ENCODE results near the gene KCNMA1.

Gene KCNMA1

DNA sequence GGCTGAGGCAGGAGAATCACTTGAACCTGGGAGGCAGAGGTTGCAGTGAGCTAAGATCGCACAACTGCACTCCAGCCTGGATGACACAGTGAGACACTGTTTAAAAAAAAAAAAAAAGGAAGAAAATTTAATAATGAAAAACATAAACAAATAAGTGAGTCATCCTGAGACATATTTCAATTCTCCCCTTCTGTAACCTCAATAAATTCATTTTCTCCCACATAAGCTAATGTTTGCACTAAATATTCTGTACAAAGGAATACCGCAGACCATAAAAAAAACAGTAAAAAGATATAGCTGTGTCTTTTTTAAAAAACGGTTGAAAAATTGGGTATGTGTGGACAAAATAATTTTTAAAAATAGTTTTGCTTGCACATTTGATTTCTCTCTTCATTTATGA, 654.0 kb downstream of the KCNMA1 start:
- Histone ChIP-seq H3K4me1 (ENCODE audit: control insufficient read depth, insufficient read depth, low read length) (no peaks in the 10 kb centered on the region), H3K9ac (ENCODE audit: low read depth, low read length) (no peak overlapping the region), H3K27me3 (ENCODE audit: control insufficient read depth, insufficient read depth, low read length) (no peaks in the 10 kb centered on the region), H3K36me3 (ENCODE audit: control insufficient read depth, insufficient read depth, low read length) (no peaks in the 10 kb centered on the region), H3K9me3 (ENCODE audit: control insufficient read depth, insufficient read depth, low read length) (no peaks in the 10 kb centered on the region), H3K4me3 (ENCODE audit: low read depth, low read length) (no peak overlapping the region)

DNA sequence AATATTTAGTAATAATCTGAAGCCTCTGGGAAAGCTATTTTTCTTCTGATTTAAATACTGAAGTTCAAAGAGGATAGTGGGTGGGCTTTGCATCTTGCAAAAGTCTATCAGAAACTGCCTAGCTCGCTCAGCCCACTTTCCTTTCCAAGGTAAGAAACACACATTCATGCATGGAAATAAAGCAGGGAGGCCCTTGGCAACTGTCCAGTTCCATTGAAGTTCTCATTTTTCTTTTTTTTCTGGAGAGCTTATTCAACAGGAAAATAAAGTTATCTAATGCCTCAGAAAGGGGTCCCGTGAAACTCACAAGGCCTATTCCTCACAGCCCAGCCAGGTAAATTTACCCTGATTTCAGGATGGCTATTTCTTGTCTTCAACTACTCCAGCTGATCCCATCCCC, 654.9 kb downstream of the KCNMA1 start:
- H3K4me1 ChIP-seq (ENCODE audit: control insufficient read depth, insufficient read depth, low read length), result no peaks in the 10 kb centered on the region
- no peaks in the 10 kb centered on the region for H3K36me3 ChIP-seq (ENCODE audit: control insufficient read depth, insufficient read depth, low read length)
- no peak overlapping the region for H3K9ac ChIP-seq (ENCODE audit: low read depth, low read length)
- H3K27me3 ChIP-seq (ENCODE audit: control insufficient read depth, insufficient read depth, low read length), result no peaks in the 10 kb centered on the region
- H3K4me3 ChIP-seq (ENCODE audit: low read depth, low read length), result no peak overlapping the region
- no peaks in the 10 kb centered on the region for H3K9me3 ChIP-seq (ENCODE audit: control insufficient read depth, insufficient read depth, low read length)

DNA sequence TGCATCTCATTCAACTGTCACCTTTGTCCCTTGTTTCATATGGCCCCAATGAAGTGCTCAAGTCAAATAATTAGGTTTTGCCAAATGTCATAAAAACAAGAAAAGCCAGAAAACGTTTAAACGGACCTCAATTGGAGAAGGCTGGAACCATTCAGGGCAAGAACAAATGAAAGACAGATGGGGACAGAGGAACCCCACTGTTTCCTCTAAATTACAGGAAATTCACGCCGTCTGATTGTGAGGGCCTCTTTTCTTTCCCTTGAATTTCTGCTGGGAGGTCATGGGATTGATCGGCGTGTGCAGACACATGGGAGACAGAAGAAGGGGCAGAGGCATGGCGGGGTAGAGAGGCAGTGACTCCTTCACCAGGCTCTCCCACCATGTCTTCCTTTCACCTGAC, 656.4 kb downstream of the KCNMA1 start:
- no peak overlapping the region for H3K4me3 ChIP-seq (ENCODE audit: low read depth, low read length)
- H3K9ac ChIP-seq (ENCODE audit: low read depth, low read length), result no peak overlapping the region
- H3K4me1 ChIP-seq (ENCODE audit: control insufficient read depth, insufficient read depth, low read length), result no peaks in the 10 kb centered on the region
- no peaks in the 10 kb centered on the region for H3K9me3 ChIP-seq (ENCODE audit: control insufficient read depth, insufficient read depth, low read length)
- no peaks in the 10 kb centered on the region for H3K27me3 ChIP-seq (ENCODE audit: control insufficient read depth, insufficient read depth, low read length)
- H3K36me3 ChIP-seq (ENCODE audit: control insufficient read depth, insufficient read depth, low read length), result no peaks in the 10 kb centered on the region

DNA sequence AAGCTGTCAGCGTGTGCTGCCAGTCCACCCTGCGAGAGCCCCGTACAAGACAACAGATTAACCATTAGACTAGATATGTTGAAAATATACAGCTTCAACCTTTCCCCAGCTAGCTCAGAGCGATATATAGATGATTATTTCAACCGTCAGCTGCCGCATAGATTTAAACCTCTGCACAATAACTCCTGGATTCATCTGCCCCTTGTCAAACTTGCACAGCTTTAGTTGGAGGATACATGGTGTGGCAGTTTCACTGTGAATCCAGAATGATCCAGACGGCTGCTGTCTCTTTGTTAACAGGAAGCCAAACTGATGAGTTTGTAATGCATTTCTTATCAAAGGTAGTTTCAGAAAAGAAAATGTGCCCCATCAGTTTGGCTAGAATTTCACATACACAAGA, 659.7 kb downstream of the KCNMA1 start:
- Histone ChIP-seq H3K36me3 (ENCODE audit: control insufficient read depth, insufficient read depth, low read length) (no peaks in the 10 kb centered on the region), H3K9ac (ENCODE audit: low read depth, low read length) (no peak overlapping the region), H3K4me1 (ENCODE audit: control insufficient read depth, insufficient read depth, low read length) (no peaks in the 10 kb centered on the region), H3K4me3 (ENCODE audit: low read depth, low read length) (no peak overlapping the region), H3K9me3 (ENCODE audit: control insufficient read depth, insufficient read depth, low read length) (no peaks in the 10 kb centered on the region), H3K27me3 (ENCODE audit: control insufficient read depth, insufficient read depth, low read length) (no peaks in the 10 kb centered on the region)

DNA sequence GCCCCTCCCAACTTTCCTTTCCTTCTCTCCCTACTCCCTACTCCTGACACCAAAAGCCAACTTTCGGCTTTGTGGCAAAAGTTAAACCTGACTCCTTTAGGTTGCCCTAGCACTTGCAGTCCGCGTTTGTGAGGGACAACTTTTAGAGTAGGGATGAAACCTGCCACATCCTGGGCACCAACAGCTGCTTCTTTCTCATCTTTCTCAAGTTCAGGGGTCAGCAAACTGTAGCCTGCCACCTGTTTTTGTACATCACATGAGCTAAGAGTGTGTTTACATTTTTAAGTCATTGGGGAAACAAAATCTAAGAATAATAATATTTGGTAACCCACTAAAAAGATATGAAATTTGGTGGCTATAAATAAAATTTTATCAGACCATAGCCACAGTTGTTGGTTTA, 660.6 kb downstream of the KCNMA1 start:
- no peaks in the 10 kb centered on the region for H3K9me3 ChIP-seq (ENCODE audit: control insufficient read depth, insufficient read depth, low read length)
- no peak overlapping the region for H3K9ac ChIP-seq (ENCODE audit: low read depth, low read length)
- H3K36me3 ChIP-seq (ENCODE audit: control insufficient read depth, insufficient read depth, low read length), result no peaks in the 10 kb centered on the region
- no peak overlapping the region for H3K4me3 ChIP-seq (ENCODE audit: low read depth, low read length)
- H3K27me3 ChIP-seq (ENCODE audit: control insufficient read depth, insufficient read depth, low read length), result no peaks in the 10 kb centered on the region
- H3K4me1 ChIP-seq (ENCODE audit: control insufficient read depth, insufficient read depth, low read length), result no peaks in the 10 kb centered on the region

DNA sequence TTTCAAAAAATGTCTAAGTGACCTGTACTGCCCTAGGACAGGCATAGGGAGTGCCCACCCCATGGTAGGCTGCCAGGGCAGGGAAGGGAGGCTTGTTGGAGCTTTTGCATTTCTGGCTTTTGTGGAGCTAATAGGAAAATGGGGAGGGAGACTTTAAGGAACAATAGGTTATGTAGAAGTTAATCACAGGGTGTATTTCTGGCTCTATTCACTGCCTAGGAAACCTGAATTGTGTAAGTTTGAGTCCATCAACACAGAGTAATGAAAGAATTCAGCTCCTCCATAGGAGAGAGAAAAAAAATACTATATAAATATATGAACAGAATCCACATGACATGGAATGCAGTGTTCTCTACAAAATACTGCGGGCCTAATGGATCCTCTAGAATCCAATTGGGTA, 661.5 kb downstream of the KCNMA1 start:
- Histone ChIP-seq H3K36me3 (ENCODE audit: control insufficient read depth, insufficient read depth, low read length) (no peaks in the 10 kb centered on the region), H3K9me3 (ENCODE audit: control insufficient read depth, insufficient read depth, low read length) (no peaks in the 10 kb centered on the region), H3K9ac (ENCODE audit: low read depth, low read length) (no peak overlapping the region), H3K4me3 (ENCODE audit: low read depth, low read length) (no peak overlapping the region), H3K27me3 (ENCODE audit: control insufficient read depth, insufficient read depth, low read length) (no peaks in the 10 kb centered on the region), H3K4me1 (ENCODE audit: control insufficient read depth, insufficient read depth, low read length) (no peaks in the 10 kb centered on the region)

DNA sequence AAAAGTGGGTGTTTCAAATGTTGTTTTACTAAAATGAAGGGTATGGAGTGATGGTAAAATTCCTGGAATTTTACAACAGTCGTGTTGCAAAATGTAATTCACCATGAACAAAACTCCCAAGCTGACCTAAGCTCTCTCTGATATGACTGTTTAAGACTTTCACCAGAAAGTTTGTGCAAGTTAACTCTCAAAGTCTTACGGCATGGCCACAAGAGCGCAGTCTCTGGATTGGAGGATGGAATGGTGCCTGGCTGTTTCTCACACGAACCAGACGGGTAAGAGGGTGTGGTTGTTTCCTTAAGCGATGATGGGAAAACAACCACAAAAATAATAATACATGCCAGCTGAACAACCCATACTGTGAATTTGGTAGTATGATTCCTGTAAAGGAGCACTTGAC, 662.5 kb downstream of the KCNMA1 start:
- no peaks in the 10 kb centered on the region for H3K4me1 ChIP-seq (ENCODE audit: control insufficient read depth, insufficient read depth, low read length)
- no peaks in the 10 kb centered on the region for H3K36me3 ChIP-seq (ENCODE audit: control insufficient read depth, insufficient read depth, low read length)
- no peak overlapping the region for H3K4me3 ChIP-seq (ENCODE audit: low read depth, low read length)
- H3K27me3 ChIP-seq (ENCODE audit: control insufficient read depth, insufficient read depth, low read length), result no peaks in the 10 kb centered on the region
- H3K9me3 ChIP-seq (ENCODE audit: control insufficient read depth, insufficient read depth, low read length), result no peaks in the 10 kb centered on the region
- no peak overlapping the region for H3K9ac ChIP-seq (ENCODE audit: low read depth, low read length)

DNA sequence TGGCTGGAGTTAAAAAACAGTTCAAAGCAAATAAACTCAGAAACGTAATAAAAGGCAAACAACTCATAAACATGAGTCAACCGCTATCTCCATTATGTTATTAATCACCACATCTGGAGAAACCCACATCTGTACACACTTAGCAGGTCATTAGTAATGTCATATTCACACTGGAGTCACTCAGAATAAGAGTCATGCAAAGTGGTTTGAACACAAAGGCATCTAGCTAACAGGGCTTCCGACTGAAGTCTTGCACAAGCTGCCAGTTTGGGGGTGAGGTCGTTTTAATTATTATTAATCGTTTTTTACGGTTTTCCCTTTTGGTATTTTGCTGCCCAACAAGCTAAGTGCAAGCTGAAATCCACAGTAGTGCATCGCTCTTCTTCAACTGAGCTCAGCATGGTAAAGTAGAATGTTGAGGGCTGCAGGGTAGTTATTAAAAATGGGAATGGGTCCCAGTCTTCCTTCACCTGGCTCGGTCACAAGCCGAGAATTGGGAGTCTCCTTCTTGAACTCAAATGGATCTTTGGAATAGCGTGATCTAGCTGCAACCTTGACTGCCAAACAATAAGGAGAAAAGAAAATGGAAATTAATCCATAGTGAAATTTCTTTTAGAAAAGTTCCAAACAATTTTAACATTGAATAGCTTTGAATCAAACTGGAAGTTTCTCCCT, 663.5 kb downstream of the KCNMA1 start:
- Histone ChIP-seq H3K36me3 (ENCODE audit: control insufficient read depth, insufficient read depth, low read length) (no peaks in the 10 kb centered on the region), H3K9ac (ENCODE audit: low read depth, low read length) (no peak overlapping the region), H3K4me1 (ENCODE audit: control insufficient read depth, insufficient read depth, low read length) (no peaks in the 10 kb centered on the region), H3K9me3 (ENCODE audit: control insufficient read depth, insufficient read depth, low read length) (no peaks in the 10 kb centered on the region), H3K4me3 (ENCODE audit: low read depth, low read length) (no peak overlapping the region), H3K27me3 (ENCODE audit: control insufficient read depth, insufficient read depth, low read length) (no peaks in the 10 kb centered on the region)

DNA sequence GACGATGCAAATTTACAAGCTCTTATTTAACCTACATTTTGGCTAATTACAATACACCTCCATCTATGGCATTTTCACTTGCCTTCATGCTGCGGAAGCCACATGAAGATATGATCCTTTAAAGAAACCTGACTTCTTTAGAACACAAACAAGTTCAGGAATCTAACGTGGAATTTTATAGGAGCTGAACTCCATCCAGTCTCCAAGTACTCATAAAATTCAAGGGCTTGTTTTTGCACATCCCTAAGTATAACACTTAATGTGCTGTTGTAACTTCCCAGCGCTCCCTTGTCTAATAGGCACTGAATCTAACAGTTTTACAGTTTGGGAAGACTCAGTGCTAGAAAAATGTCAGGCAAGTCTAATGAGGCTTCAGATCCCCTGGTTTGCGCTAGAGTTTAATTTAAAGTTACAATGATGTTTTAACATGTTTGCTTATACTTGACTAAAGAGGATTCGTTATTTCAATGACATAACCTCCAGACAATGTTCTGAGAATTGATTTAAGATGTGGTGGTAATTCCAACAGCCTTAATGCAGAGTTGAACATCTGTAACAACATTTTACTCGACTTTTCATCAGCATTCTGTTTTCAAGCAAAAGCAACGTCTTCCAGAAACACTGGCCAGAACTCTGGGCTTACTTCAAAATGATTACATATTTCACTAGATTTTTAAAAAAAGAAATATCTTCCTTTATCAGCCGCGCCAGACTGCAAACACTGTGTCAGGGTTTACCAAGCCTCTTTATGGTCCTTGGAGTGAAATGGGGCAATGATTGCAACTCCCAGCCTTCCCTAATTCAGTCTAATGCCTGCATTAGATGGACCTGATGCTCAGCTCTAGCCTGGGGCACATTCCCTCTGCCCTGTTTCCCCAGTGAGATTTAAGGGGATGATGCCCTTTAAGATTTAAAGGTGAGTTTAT, 664.3 kb downstream of the KCNMA1 start:
- Histone ChIP-seq H3K9me3 (ENCODE audit: control insufficient read depth, insufficient read depth, low read length) (no peaks in the 10 kb centered on the region), H3K4me3 (ENCODE audit: low read depth, low read length) (no peak overlapping the region), H3K36me3 (ENCODE audit: control insufficient read depth, insufficient read depth, low read length) (no peaks in the 10 kb centered on the region), H3K4me1 (ENCODE audit: control insufficient read depth, insufficient read depth, low read length) (no peaks in the 10 kb centered on the region), H3K27me3 (ENCODE audit: control insufficient read depth, insufficient read depth, low read length) (no peaks in the 10 kb centered on the region), H3K9ac (ENCODE audit: low read depth, low read length) (no peak overlapping the region)

DNA sequence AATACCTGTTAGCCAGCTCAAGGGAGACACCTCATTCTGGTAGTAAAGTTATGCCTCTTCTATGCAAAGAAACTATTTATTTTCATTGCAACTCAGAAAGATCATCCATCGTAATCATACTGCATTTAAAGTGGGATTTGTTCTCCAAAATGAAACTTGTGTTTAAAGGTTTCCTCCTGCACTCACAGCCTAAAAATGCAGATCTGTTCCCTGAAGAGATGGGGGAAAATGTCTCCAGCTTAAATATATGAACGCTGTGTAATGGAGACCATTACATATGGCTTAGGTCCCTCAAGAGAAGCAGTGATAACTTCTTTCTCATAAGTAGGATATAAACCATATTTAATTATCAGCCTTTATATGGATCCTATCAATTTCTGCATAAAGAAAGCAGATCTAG, 665.1 kb downstream of the KCNMA1 start:
- no peak overlapping the region for H3K9ac ChIP-seq (ENCODE audit: low read depth, low read length)
- no peaks in the 10 kb centered on the region for H3K9me3 ChIP-seq (ENCODE audit: control insufficient read depth, insufficient read depth, low read length)
- no peaks in the 10 kb centered on the region for H3K36me3 ChIP-seq (ENCODE audit: control insufficient read depth, insufficient read depth, low read length)
- no peaks in the 10 kb centered on the region for H3K27me3 ChIP-seq (ENCODE audit: control insufficient read depth, insufficient read depth, low read length)
- H3K4me1 ChIP-seq (ENCODE audit: control insufficient read depth, insufficient read depth, low read length), result no peaks in the 10 kb centered on the region
- no peak overlapping the region for H3K4me3 ChIP-seq (ENCODE audit: low read depth, low read length)

DNA sequence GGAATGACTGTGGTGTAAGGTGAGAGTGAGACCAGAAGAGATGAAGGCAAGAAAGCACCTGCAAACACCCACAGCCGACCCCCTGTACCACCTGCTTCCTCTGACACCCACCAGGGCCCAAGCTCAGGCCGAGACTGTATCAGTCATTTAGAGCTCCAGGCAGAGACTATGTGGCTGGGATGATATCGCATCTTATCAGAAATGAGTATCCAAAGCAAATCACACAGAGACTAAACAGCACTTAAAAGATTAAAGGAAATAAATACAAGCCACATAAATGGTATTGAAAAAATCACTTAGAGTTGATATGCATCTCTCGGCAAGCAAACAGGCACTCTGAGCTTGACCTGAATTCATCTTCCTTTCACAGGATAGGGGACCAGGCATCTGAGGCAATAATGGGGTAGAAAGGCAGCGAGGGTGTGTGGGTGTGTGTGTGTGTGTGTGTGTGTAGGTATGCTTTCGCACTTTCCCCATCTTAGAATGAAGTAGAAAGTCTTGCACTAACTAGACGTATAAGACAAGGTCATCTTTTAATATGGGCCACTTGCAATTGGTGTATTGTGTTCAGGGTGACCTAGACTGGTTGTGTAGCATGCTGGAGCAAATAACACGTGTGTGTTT, 665.9 kb downstream of the KCNMA1 start:
- Histone ChIP-seq H3K36me3 (ENCODE audit: control insufficient read depth, insufficient read depth, low read length) (no peaks in the 10 kb centered on the region), H3K4me1 (ENCODE audit: control insufficient read depth, insufficient read depth, low read length) (no peaks in the 10 kb centered on the region), H3K9ac (ENCODE audit: low read depth, low read length) (no peak overlapping the region), H3K4me3 (ENCODE audit: low read depth, low read length) (no peak overlapping the region), H3K9me3 (ENCODE audit: control insufficient read depth, insufficient read depth, low read length) (no peaks in the 10 kb centered on the region), H3K27me3 (ENCODE audit: control insufficient read depth, insufficient read depth, low read length) (no peaks in the 10 kb centered on the region)
